COLO829 (cell line): Measurements from ENCODE around the gene CTSF.
A peak's percentile ranks its signal among the peaks of the same experiment; 100 is the strongest.
"Not testable (repeated sequence)": the region's sequence is repeated elsewhere in the genome, so short reads cannot be mapped to it uniquely, and the experiment has no call there.

Experiments
- DNase-seq: peaks from one replicate; pipeline ENCODE4 v3.0.0; 2012; ENCODE audit warnings: low spot score

CTSF gene

GRCh38 chr11:66568124-66568916, at the start of gene CTSF:
CTSF (minus strand) TSS chr11:66568606; CDS start chr11:66568486, 120 bp downstream.
- peak; percentile 92 for DNase-seq

DNA sequence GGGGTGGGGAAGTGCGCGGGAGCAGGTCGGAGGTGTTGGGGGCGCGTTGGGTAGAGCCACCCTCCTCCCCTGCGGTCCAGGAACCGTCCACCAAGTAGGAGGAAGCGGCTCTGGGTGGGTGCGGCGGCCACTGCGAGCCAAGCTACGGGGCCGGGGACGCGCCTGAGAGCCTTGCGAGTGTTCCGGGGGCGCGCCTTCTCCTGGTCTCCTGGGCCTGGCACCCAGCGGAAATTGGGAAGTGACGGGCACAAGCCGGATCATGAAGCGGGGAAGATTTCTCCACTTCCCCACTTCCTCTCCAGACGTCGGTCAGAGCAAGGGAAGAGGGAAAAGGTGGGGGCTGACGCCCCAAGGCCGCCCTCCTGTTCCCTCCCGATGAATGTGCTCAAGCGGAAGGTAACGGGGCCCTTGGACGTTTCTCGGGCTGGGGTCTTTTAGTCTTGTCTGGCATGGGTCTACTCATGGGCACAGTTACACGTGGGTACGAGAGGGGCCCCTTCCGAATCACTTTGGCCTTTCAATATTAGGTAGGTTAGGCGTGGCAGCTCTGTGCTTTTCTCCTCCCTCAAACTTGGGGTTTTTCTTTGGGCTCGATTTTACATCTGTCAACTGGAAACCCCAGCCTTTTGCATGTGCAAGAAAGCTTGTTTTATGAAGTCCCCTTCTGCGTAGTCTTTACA, 48.9 kb upstream of the CTSF start:
- DNase-seq: no peak

GRCh38 chr11:66616379-66617154, 48.2 kb upstream of the CTSF start, which contains the start of gene RBM14:
RBM14 (plus strand) TSS chr11:66616630; CDS start chr11:66616721, 91 bp downstream.
- peak; percentile 97 for DNase-seq

- no peak for DNase-seq
These were observed 45.7 kb upstream of the CTSF start for GRCh38 chr11:66614073-66614472.

DNA sequence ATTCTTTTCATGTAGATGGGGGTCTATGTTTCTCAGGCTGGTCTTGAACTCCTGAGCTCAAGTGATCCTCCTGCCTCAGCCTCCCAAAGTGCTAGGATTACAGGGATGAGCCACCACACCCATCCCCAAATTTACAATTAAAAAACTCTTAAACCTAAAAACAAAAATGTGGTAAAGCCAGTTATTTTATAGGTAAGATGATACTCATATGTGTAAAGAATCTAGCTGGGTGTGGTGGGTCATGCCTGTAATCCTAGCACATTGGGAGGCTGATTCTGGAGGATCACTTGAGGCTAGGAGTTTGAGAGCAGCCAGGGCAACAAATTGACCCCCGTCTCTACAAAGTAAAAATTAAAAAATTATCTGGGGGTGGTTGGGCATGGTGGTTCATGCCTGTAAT, 44.1 kb upstream of the CTSF start:
- DNase-seq: no peak

- no peak for DNase-seq
These were observed 41.6 kb upstream of the CTSF start for GRCh38 chr11:66609721-66610617.

- no peak for DNase-seq
These were observed 38.9 kb upstream of the CTSF start for GRCh38 chr11:66607126-66607834.

DNA sequence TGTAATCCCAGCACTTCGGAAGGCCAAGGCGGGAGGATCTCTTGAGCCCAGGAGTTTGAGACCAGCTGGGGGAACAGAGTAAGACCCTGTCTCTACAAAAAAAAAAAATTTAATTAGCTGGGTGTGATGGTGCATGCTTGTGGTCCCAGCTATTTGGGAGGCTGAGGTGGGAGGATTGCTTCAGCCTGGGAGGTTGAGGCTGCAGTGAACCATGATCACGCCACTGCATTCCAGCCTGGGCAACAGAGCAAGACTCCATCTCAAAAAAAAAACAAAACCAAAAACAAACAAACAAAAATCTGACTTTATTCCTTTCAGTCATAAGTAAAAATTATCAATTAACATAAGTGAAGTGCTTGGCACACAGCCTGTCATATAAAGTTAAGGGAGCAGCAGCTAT, 38.2 kb upstream of the CTSF start:
- DNase-seq: not testable (repeated sequence)

- no peak for DNase-seq
These were observed 35.7 kb upstream of the CTSF start for GRCh38 chr11:66604155-66604554.

DNA sequence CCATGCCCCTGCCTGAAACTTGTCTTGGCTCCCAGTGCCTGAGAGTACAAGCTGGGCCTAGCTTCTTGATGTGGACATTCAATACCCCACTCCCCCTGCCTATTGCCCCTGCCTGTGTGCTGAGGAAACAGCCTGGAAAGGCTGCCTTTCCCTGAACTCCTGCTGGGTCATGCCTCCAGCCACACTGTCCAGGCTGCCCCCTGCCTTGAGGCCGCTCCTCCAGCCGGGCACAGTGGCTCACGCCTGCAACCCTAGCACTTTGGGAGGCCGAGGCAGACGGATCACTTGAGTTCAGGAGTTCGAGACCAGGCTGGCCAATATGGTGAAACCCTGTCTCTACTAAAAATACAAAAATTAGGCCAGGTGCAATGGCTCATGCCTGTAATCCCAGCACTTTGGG, 34.7 kb upstream of the CTSF start:
- no peak for DNase-seq

DNA sequence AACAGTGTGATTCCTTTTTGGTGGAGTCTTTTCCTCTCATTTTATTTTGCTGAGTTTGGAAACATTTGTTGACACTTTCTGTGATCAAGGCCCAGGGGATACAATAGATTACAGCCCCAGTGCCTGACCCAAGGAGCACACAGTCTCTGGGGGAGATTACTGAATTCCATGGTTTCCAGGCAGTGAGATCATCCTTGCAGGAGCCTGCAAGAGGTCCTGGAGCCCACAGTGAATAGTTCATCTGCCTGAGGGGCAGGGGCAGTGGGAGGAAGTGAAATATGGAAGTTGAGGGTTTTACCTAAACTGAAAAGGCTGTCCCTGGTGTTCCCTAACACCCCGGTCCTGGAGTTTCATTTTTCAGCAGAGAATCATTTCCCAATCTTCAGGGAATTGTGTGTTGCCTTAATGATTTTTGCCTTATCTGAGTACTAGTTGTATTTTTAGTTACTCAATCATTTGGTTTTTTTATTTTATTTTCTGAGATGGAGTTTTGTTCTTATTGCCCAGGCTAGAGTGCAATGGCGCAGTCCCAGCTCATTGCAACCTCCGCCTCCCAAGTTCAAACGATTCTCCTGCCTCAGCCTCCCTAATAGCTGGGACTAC, 32.3 kb upstream of the CTSF start:
- DNase-seq: no peak

GRCh38 chr11:66600219-66600618, 31.8 kb upstream of the CTSF start:
- DNase-seq: no peak

DNA sequence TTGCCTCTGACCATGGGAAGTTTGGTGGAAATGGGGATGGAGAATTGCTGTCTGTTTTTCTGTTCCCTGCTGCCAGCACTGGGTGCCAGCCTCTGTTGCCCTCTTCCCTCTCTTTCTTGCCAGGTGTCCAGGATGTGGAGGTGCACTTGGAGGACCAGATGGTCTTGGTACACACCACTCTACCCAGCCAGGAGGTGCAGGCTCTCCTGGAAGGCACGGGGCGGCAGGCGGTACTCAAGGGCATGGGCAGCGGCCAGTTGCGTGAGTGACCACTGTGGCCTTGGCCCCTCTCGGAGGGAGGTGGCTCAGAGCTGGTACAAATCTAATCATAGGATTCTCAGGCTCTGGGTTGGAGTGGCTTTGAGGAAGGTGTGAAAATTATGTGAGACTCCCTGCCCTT, 30.6 kb upstream of the CTSF start:
- no peak for DNase-seq

DNA sequence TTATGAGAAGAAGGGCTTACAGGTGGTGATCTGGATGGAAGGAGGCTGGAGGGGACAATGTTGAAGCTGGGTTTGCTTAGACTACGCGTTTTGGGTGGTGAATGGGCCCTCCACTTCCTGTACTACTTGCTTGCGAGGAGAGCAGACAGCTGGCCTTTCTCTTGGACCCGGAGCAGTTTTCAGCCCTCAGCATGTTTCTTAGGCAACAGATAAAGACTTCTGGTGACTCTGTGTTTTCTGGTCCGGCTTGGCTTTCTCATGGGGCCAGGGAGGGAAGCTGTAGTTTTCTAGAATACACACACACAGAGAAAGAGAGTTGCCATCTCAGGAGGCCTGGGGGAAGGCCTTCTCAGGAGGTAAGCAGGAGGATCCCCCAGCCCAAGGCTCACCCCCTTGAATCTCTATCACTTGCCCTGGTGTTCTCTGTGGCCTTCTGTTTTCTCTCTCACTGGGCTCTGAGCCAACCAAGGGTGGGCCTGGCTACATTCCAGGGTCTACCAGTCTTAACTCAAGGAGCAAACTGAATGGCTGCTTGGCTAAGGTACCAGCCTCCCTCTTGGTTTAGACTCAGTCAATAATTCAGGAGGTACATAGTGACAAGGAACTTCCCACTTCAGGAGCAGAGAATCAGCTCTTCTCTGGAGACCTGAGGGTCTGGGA, 27.0 kb upstream of the CTSF start:
- no peak for DNase-seq

DNA sequence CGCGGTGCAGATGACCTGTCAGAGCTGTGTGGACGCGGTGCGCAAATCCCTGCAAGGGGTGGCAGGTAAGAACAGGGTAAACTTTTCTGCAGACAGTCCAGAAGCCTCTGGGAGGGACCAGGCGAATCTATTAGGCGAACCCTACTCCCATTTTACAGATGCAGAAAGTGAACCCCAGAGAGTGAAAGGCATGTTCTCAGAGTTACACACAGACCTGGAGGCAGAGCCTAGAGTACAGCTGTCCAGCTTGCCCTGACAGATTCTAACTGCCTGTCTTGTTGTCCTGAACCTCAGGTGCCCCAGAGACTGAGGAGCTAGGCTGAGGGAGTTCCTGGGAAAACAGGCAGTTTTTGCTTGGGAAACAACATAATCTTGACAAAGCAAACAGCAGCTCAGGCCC, 25.2 kb upstream of the CTSF start:
- DNase-seq: no peak

- no peak for DNase-seq
These were observed 24.9 kb upstream of the CTSF start for GRCh38 chr11:66593303-66593635.

- DNase-seq: peak; percentile 100
These were observed 24.3 kb upstream of the CTSF start, which contains the start of the genes CCDC87 and CCS for GRCh38 chr11:66592457-66593302. CCDC87 (minus strand) TSS chr11:66593063; CDS start chr11:66593015, 48 bp downstream. CCS (plus strand) TSS chr11:66593185; CDS start chr11:66593262, 77 bp downstream.

GRCh38 chr11:66591175-66591574, 22.8 kb upstream of the CTSF start:
- no peak for DNase-seq
